ENCODE measurements around the gene MPRIP. TPM values are rescaled to one million over a fixed set of nuclear protein-coding genes. Genes with fewer than 3 reads are reported as not detected.

The MPRIP gene
- polyA plus RNA-seq, 1 donor (not counting 4 experiments of a cell fraction or from before 2014, with no cell fraction given): 113 TPM

- no peak for DNase-seq (ENCODE audit: low read depth, low spot score)
- H2AFZ ChIP-seq (ENCODE audit: control insufficient read depth, low read length): no peak overlapping the region
- TF ChIP-seq EZH2 (IDR thresholded peaks at IDR 0.05; ENCODE audit: low read length): no peak
- TF ChIP-seq CTCF (optimal IDR thresholded peaks at IDR 0.05 in 1 of 3, IDR thresholded peaks at IDR 0.05 in 1 of 3, conservative IDR thresholded peaks at IDR 0.05 in 1 of 3; ENCODE audit: extremely low read depth in 1 of 3, insufficient read depth in 2 of 3, low read length in 3 of 3): no peak
- H3K9me3 ChIP-seq (ENCODE audit: control insufficient read depth, low read depth, low read length): no peaks in the 10 kb centered on the region
- H3K79me2 ChIP-seq (ENCODE audit: control insufficient read depth, insufficient read depth, low read length): peaks cover 76% of the 10 kb centered on the region
- H3K4me2 ChIP-seq (ENCODE audit: control insufficient read depth, extremely low read depth, insufficient read depth, low read depth, low read length): peak overlapping the region; percentile 13
- peaks cover 38% of the 10 kb centered on the region for H3K4me1 ChIP-seq (ENCODE audit: control insufficient read depth, extremely low read depth, insufficient read depth, low read length)
- no peak overlapping the region for H3K27ac ChIP-seq (ENCODE audit: control insufficient read depth, insufficient read depth, low read length)
- peaks cover 13 to 33% of the 10 kb centered on the region in 2 experiments for H3K36me3 ChIP-seq (ENCODE audit: control insufficient read depth in 2 of 2, extremely low read depth in 1 of 2, insufficient read depth in 2 of 2, low read length in 2 of 2)
- no peak for FAIRE-seq
- peaks cover 7% of the 10 kb centered on the region for H3K9me1 ChIP-seq (ENCODE audit: control insufficient read depth, extremely low read depth, insufficient read depth, low read length)
- no peak overlapping the region for H3K9ac ChIP-seq (ENCODE audit: control insufficient read depth, extremely low read depth, insufficient read depth, low read length)
- no peaks in the 10 kb centered on the region for H3K27me3 ChIP-seq (ENCODE audit: control insufficient read depth, extremely low read depth, insufficient read depth, low read length)
- peaks cover 24% of the 10 kb centered on the region for H4K20me1 ChIP-seq (ENCODE audit: control insufficient read depth, extremely low read depth, insufficient read depth, low read length)
- no peak overlapping the region for H3K4me3 ChIP-seq (ENCODE audit: control insufficient read depth in 2 of 3, extremely low read depth in 1 of 3, insufficient read depth in 2 of 3, low read depth in 1 of 3, low read length in 3 of 3)
- dilution Hi-C loops (cut with MboI; ENCODE audit: extremely low pct_ligation_motif_present, low sequenced_read_pairs): no loop called here
These were observed 47.8 kb downstream of the MPRIP start for GRCh38 chr17:17089796-17090641.

GRCh38 chr17:17090642-17091103 is 48.4 kb downstream of the MPRIP start:
- DNase-seq (ENCODE audit: low read depth, low spot score) (no peak), FAIRE-seq (peak; percentile 78)
- Histone ChIP-seq H3K79me2 (ENCODE audit: control insufficient read depth, insufficient read depth, low read length) (peaks cover 82% of the 10 kb centered on the region), H3K9ac (ENCODE audit: control insufficient read depth, extremely low read depth, insufficient read depth, low read length) (no peak overlapping the region), H3K27ac (ENCODE audit: control insufficient read depth, insufficient read depth, low read length) (no peak overlapping the region), H3K27me3 (ENCODE audit: control insufficient read depth, extremely low read depth, insufficient read depth, low read length) (no peaks in the 10 kb centered on the region), H3K9me3 (ENCODE audit: control insufficient read depth, low read depth, low read length) (no peaks in the 10 kb centered on the region), H3K36me3 (ENCODE audit: control insufficient read depth in 2 of 2, extremely low read depth in 1 of 2, insufficient read depth in 2 of 2, low read length in 2 of 2) (peaks cover 13 to 33% of the 10 kb centered on the region in 2 experiments), H3K4me1 (ENCODE audit: control insufficient read depth, extremely low read depth, insufficient read depth, low read length) (peaks cover 41% of the 10 kb centered on the region), H3K4me3 (ENCODE audit: control insufficient read depth in 2 of 3, extremely low read depth in 1 of 3, insufficient read depth in 2 of 3, low read depth in 1 of 3, low read length in 3 of 3) (no peak overlapping the region), H3K9me1 (ENCODE audit: control insufficient read depth, extremely low read depth, insufficient read depth, low read length) (peaks cover 10% of the 10 kb centered on the region), H2AFZ (ENCODE audit: control insufficient read depth, low read length) (no peak overlapping the region), H4K20me1 (ENCODE audit: control insufficient read depth, extremely low read depth, insufficient read depth, low read length) (peaks cover 25% of the 10 kb centered on the region), H3K4me2 (ENCODE audit: control insufficient read depth, extremely low read depth, insufficient read depth, low read depth, low read length) (peak overlapping the region; percentile 13)
- dilution Hi-C loops (cut with MboI; ENCODE audit: extremely low pct_ligation_motif_present, low sequenced_read_pairs): no loop called here
- TF ChIP-seq CTCF (optimal IDR thresholded peaks at IDR 0.05 in 1 of 3, IDR thresholded peaks at IDR 0.05 in 1 of 3, conservative IDR thresholded peaks at IDR 0.05 in 1 of 3; ENCODE audit: extremely low read depth in 1 of 3, insufficient read depth in 2 of 3, low read length in 3 of 3): no peak
- TF ChIP-seq EZH2 (IDR thresholded peaks at IDR 0.05; ENCODE audit: low read length): no peak
